HCT116 (cell line): ENCODE data around the gene MTRR. TPM values are rescaled to one million over a fixed set of nuclear protein-coding genes. Genes with fewer than 3 reads are reported as not detected.

Experiments used
- ATAC-seq: fragments of 200-7000 bp; cut with Tn5 transposase; 2 replicates; pipeline ENCODE4 v1.9.1; 2020; ENCODE audit warnings: mild to moderate bottlenecking, moderate library complexity
- BruUV-seq: library from RNA; stranded (reverse); fragments of 400-500 nt; replicated peaks from 2 replicates; lab custom pipeline; 2021; lab: Mats Ljungman, UMichigan
- CTCF ChIA-PET: fragments of 300-600 bp; sonication (Branson Sonifier 250); formaldehyde crosslinking; loops from one replicate; lab custom pipeline; 2021; ENCODE audit warnings: antibody characterized with exemption; lab: Charles Lee
- POLR2A ChIA-PET: fragments of 300-600, 350-600 bp; sonication (Branson Sonifier 250); formaldehyde crosslinking; loops from one replicate; lab custom pipeline; 2021; ENCODE audit warnings: antibody characterized with exemption; lab: Charles Lee
- RAD21 ChIA-PET, 2 experiments: fragments of 300-600 bp; sonication (Branson Sonifier 250); formaldehyde crosslinking; loops; one replicate each; lab custom pipeline; 2023; ENCODE audit warnings: low total read pairs in 2 of 2; ENCODE audit not compliant: uncharacterized antibody in 2 of 2, unreplicated experiment in 2 of 2, low non-redundant PET in 1 of 2; lab: Charles Lee
- DNase-seq: peaks from one replicate; pipeline ENCODE4 v3.0.0-alpha.2; 2010; ENCODE audit warnings: low read depth, low spot score
- H2AFZ ChIP-seq: fragments of 200-600 bp; shearing (Covaris generic), sonication (generic); 2 replicates; pipeline ENCODE4 v1.6.1; 2017; ENCODE audit warnings: low read depth, mixed run types, mixed read lengths, antibody characterized with exemption, low read length; ENCODE audit not compliant: poor library complexity, severe bottlenecking
- H3K27ac ChIP-seq: 2 replicates; pipeline ENCODE4 v1.5.1; 2012; ENCODE audit warnings: low read depth, low read length
- H3K27me3 ChIP-seq: fragments of 200-600 bp; sonication (generic); 2 replicates; pipeline ENCODE4 v1.6.1; 2016; ENCODE audit warnings: mixed run types, low read length, mixed read lengths; ENCODE audit not compliant: insufficient read depth
- H3K36me3 ChIP-seq, 2 experiments: fragments of 200-500 bp in 1 of 2; fragments of 200-600 bp in 1 of 2; sonication (Bioruptor generic) in 1 of 2; sonication (generic) in 1 of 2; 2 replicates each; pipeline versions ENCODE4 v1.5.1 to v1.6.1; 2014 to 2016; ENCODE audit warnings: low read length in 2 of 2, inconsistent platforms in 1 of 2, mixed read lengths in 1 of 2, mixed run types in 1 of 2; ENCODE audit not compliant: insufficient read depth in 2 of 2, control insufficient read depth in 1 of 2
- H3K4me1 ChIP-seq, 2 experiments: fragments of 200-600 bp in 1 of 2; sonication (generic) in 1 of 2; 2 replicates each; pipeline versions ENCODE4 v1.5.1 to v1.6.1; 2012 to 2017; ENCODE audit warnings: low read length in 2 of 2, inconsistent platforms in 1 of 2, mild to moderate bottlenecking in 1 of 2, mixed read lengths in 1 of 2, mixed run types in 1 of 2, moderate library complexity in 1 of 2; ENCODE audit not compliant: insufficient read depth in 2 of 2, control insufficient read depth in 1 of 2
- H3K4me2 ChIP-seq: fragments of 200-600 bp; sonication (generic); 2 replicates; pipeline ENCODE4 v1.6.1; 2017; ENCODE audit warnings: mixed run types, low read length, mixed read lengths
- H3K4me3 ChIP-seq, 2 experiments: fragments of 200-600 bp in 1 of 2; sonication (generic) in 1 of 2; replicated peaks in 1 of 2; 2 replicates each; pipeline ENCODE4 v1.5.1; 2011 to 2016; ENCODE audit warnings: low read length in 2 of 2, control low read depth in 1 of 2, low read depth in 1 of 2, mild to moderate bottlenecking in 1 of 2, mixed read lengths in 1 of 2, mixed run types in 1 of 2
- H3K79me2 ChIP-seq: fragments of 200-600 bp; sonication (generic); 2 replicates; pipeline ENCODE4 v1.6.1; 2017; ENCODE audit warnings: mild to moderate bottlenecking, mixed run types, low read length, moderate library complexity, mixed read lengths; ENCODE audit not compliant: insufficient read depth
- H3K9ac ChIP-seq: fragments of 200-600 bp; sonication (generic); 2 replicates; pipeline ENCODE4 v1.6.1; 2016; ENCODE audit warnings: low read length, mixed read lengths
- H3K9me2 ChIP-seq: fragments of 200-600 bp; sonication (generic), shearing (Covaris generic); 2 replicates; pipeline ENCODE4 v1.6.1; 2017; ENCODE audit warnings: mixed run types, mild to moderate bottlenecking, moderate library complexity; ENCODE audit not compliant: insufficient read depth
- H3K9me3 ChIP-seq, 2 experiments: fragments of 200-500 bp in 1 of 2; fragments of 200-600 bp in 1 of 2; sonication (Bioruptor generic) in 1 of 2; sonication (generic) in 1 of 2; 2 replicates each; pipeline ENCODE4 v1.6.1; 2014 to 2017; ENCODE audit warnings: low read length in 2 of 2, mixed read lengths in 2 of 2, inconsistent platforms in 1 of 2, low read depth in 1 of 2, mild to moderate bottlenecking in 1 of 2, mixed run types in 1 of 2, moderate library complexity in 1 of 2; ENCODE audit not compliant: control insufficient read depth in 1 of 2, insufficient read depth in 1 of 2
- H4K20me1 ChIP-seq: fragments of 200-600 bp; sonication (generic), shearing (Covaris generic); 2 replicates; pipeline ENCODE4 v1.6.1; 2017; ENCODE audit warnings: mixed run types, mild to moderate bottlenecking, moderate library complexity; ENCODE audit not compliant: insufficient read depth
- FOSL1 ChIP-seq: IDR thresholded peaks from 2 replicates; pipeline ENCODE4 v1.6.1; 2012; ENCODE audit warnings: low read depth
- JUND ChIP-seq: IDR thresholded peaks from 2 replicates; pipeline ENCODE4 v1.6.1; 2012
- RAD21 ChIP-seq: IDR thresholded peaks from 2 replicates; pipeline ENCODE4 v1.6.1; 2012; ENCODE audit warnings: low read depth, mild to moderate bottlenecking
- SP1 ChIP-seq: IDR thresholded peaks from 2 replicates; pipeline ENCODE4 v1.6.1; 2012; ENCODE audit warnings: low read depth
- YY1 ChIP-seq: IDR thresholded peaks from 2 replicates; pipeline ENCODE4 v1.6.1; 2011; ENCODE audit warnings: low read length, low read depth, moderate library complexity, mild to moderate bottlenecking; ENCODE audit not compliant: insufficient replicate concordance; ENCODE audit errors: extremely low read depth
- ZFX ChIP-seq: fragments of 450-650 bp; IDR thresholded peaks from 2 replicates; pipeline ENCODE4 v1.6.1; 2017
- ZNF274 ChIP-seq: fragments of 200-500 bp; sonication (Bioruptor generic); IDR thresholded peaks from 2 replicates; pipeline ENCODE4 v1.6.1; 2014; ENCODE audit warnings: mild to moderate bottlenecking, low read depth, low read length, inconsistent platforms
- intact Hi-C: fragments of 100-400 bp; cut with micrococcal nuclease; formaldehyde crosslinking; loops from 2 replicates; pipeline ENCODE4 v1.10.0; 2022
- total RNA-seq: library from RNA; stranded (reverse); gene quantifications from one replicate; pipeline ENCODE4 v1.2.1, GENCODE V29; 2021; ENCODE audit not compliant: unreplicated experiment
- TF ChIP-seq, protein P1 (sequence below): IDR thresholded peaks from 2 replicates; pipeline ENCODE4 v1.6.1; 2011; ENCODE audit warnings: mild to moderate bottlenecking, low read length, moderate library complexity; ENCODE audit not compliant: insufficient replicate concordance; ENCODE audit errors: extremely low read depth
- TF ChIP-seq, protein P2 (sequence below): IDR thresholded peaks from 2 replicates; pipeline ENCODE4 v1.6.1; 2012

The MTRR gene
- total RNA-seq, 1 experiment from 2014 or later: 32.5 TPM

- peaks cover 7% of the 10 kb centered on the region; the same call in 1 of the 2 replicates for H3K27me3 ChIP-seq
- ATAC-seq: no peak
- TF ChIP-seq SP1: no peak
- TF ChIP-seq FOSL1: no peak
- TF ChIP-seq, protein P1, sequence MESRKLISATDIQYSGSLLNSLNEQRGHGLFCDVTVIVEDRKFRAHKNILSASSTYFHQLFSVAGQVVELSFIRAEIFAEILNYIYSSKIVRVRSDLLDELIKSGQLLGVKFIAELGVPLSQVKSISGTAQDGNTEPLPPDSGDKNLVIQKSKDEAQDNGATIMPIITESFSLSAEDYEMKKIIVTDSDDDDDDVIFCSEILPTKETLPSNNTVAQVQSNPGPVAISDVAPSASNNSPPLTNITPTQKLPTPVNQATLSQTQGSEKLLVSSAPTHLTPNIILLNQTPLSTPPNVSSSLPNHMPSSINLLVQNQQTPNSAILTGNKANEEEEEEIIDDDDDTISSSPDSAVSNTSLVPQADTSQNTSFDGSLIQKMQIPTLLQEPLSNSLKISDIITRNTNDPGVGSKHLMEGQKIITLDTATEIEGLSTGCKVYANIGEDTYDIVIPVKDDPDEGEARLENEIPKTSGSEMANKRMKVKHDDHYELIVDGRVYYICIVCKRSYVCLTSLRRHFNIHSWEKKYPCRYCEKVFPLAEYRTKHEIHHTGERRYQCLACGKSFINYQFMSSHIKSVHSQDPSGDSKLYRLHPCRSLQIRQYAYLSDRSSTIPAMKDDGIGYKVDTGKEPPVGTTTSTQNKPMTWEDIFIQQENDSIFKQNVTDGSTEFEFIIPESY: no peak
- no peak for TF ChIP-seq ZFX
- TF ChIP-seq ZNF274: no peak
- no peak for TF ChIP-seq YY1
- no peak for TF ChIP-seq JUND
- TF ChIP-seq, protein P2, sequence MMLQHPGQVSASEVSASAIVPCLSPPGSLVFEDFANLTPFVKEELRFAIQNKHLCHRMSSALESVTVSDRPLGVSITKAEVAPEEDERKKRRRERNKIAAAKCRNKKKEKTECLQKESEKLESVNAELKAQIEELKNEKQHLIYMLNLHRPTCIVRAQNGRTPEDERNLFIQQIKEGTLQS: no peak
- TF ChIP-seq RAD21: no peak
- no peaks in the 10 kb centered on the region for H3K4me1 ChIP-seq
- H3K9ac ChIP-seq: no peak overlapping the region
- H3K36me3 ChIP-seq: no peaks in the 10 kb centered on the region
- H2AFZ ChIP-seq: no peak overlapping the region
- H4K20me1 ChIP-seq: no peaks in the 10 kb centered on the region
- no peaks in the 10 kb centered on the region for H3K9me3 ChIP-seq
- DNase-seq: no peak
- intact Hi-C loops: loop anchor here (1.0 kb wide), 1 partner anchor 1282 kb away; no protein-coding TSS in a partner anchor
- H3K9me2 ChIP-seq: no peaks in the 10 kb centered on the region
- H3K4me3 ChIP-seq: no peak overlapping the region
- ChIA-PET CTCF (interaction anchor here (1.4 kb wide), 1 partner anchor 1121 kb away, joined by 5 read pairs; no protein-coding TSS in a partner anchor), RAD21 (no interaction called here), POLR2A (no interaction called here)
- no TSS peak for BruUV-seq
- no peak overlapping the region for H3K27ac ChIP-seq
- H3K79me2 ChIP-seq: no peaks in the 10 kb centered on the region
- H3K4me2 ChIP-seq: no peak overlapping the region
These were observed 57.8 kb downstream of the MTRR start for GRCh38 chr5:7926720-7927119.
